Panc1 (cell line): ENCODE results near the gene CEP63. TPM values are rescaled to one million over a fixed set of nuclear protein-coding genes. Genes with fewer than 3 reads are reported as not detected.

Experiments used
- ATAC-seq: fragments of 200-7000 bp; cut with Tn5 transposase; 2 replicates; pipeline ENCODE4 v1.9.1; 2020; ENCODE audit warnings: mild to moderate bottlenecking, moderate library complexity
- BruUV-seq: library from RNA; stranded (reverse); fragments of 400-500 nt; replicated peaks from 2 replicates; lab custom pipeline; 2021; lab: Mats Ljungman, UMichigan
- CTCF ChIA-PET: fragments of 300-600 bp; sonication (Branson Sonifier 250); formaldehyde crosslinking; loops from one replicate; lab custom pipeline; 2022; ENCODE audit warnings: antibody characterized with exemption; lab: Charles Lee
- POLR2A ChIA-PET: fragments of 300-600 bp; sonication (Branson Sonifier 250); formaldehyde crosslinking; loops from one replicate; lab custom pipeline; 2022; ENCODE audit warnings: antibody characterized with exemption; lab: Charles Lee
- DNase-seq: peaks from one replicate; pipeline ENCODE4 v3.0.0-alpha.2; 2010; ENCODE audit warnings: low read depth, low spot score
- H3K27ac ChIP-seq: 2 replicates; pipeline ENCODE4 v1.5.1; 2011; ENCODE audit warnings: mild to moderate bottlenecking, low read length, inconsistent platforms
- H3K27me3 ChIP-seq: fragments of 200-500 bp; sonication (Bioruptor generic); 2 replicates; pipeline ENCODE4 v1.6.0; 2014; ENCODE audit warnings: low read length, inconsistent platforms; ENCODE audit not compliant: control insufficient read depth, insufficient read depth
- H3K36me3 ChIP-seq: fragments of 200-500 bp; sonication (Bioruptor generic); 2 replicates; pipeline ENCODE4 v1.5.1; 2014; ENCODE audit warnings: inconsistent platforms, mild to moderate bottlenecking, low read length, moderate library complexity; ENCODE audit not compliant: control insufficient read depth, insufficient read depth
- H3K4me1 ChIP-seq: 2 replicates; pipeline ENCODE4 v1.5.1; 2011; ENCODE audit warnings: inconsistent platforms, mild to moderate bottlenecking, low read length, moderate library complexity; ENCODE audit not compliant: control insufficient read depth, insufficient read depth
- H3K4me3 ChIP-seq, 2 experiments: 2 replicates each; pipeline ENCODE4 v1.5.1; 2011 to 2012; ENCODE audit warnings: low read depth in 2 of 2, low read length in 2 of 2, mild to moderate bottlenecking in 2 of 2, inconsistent platforms in 1 of 2, moderate library complexity in 1 of 2
- H3K9me3 ChIP-seq: fragments of 200-500 bp; sonication (Bioruptor generic); 2 replicates; pipeline ENCODE4 v1.5.1; 2014; ENCODE audit warnings: low read depth, mild to moderate bottlenecking, inconsistent platforms, low read length, moderate library complexity; ENCODE audit not compliant: control insufficient read depth, insufficient read depth
- CTCF ChIP-seq: fragments of 450-650 bp; IDR thresholded peaks from 2 replicates; pipeline ENCODE4 v1.5.1; 2017; ENCODE audit warnings: mild to moderate bottlenecking
- POLR2AphosphoS5 ChIP-seq: IDR thresholded peaks from 2 replicates; pipeline ENCODE4 v1.6.1; 2012; ENCODE audit warnings: mild to moderate bottlenecking, low read depth, low read length, moderate library complexity
- SIN3A ChIP-seq: IDR thresholded peaks from 2 replicates; pipeline ENCODE4 v1.6.1; 2012; ENCODE audit warnings: low read depth, mild to moderate bottlenecking, low read length, moderate library complexity, borderline replicate concordance; ENCODE audit not compliant: insufficient read depth
- TCF7L2 ChIP-seq: IDR thresholded peaks from 2 replicates; pipeline ENCODE4 v1.6.1; 2011; ENCODE audit warnings: mild to moderate bottlenecking, low read depth, low read length, inconsistent platforms
- in situ Hi-C: cut with HindIII; loops from 2 replicates; pipeline ENCODE4 v1.10.0; 2016; ENCODE audit warnings: low sequenced_read_pairs, low pct_unique_long_range_greater_than_20kb
- intact Hi-C: fragments of 100-400 bp; cut with micrococcal nuclease; formaldehyde crosslinking; loops from one replicate; pipeline ENCODE4 v1.10.0; 2022; ENCODE audit not compliant: unreplicated experiment
- total RNA-seq: library from RNA; stranded (reverse); gene quantifications from one replicate; pipeline ENCODE4 v1.2.1, GENCODE V29; 2021; ENCODE audit not compliant: unreplicated experiment
- TF ChIP-seq, protein P1 (sequence below), 2 experiments: IDR thresholded peaks; 2 replicates each; pipeline ENCODE4 v1.6.1; 2011 to 2012; ENCODE audit warnings: low read depth in 2 of 2, control low read depth in 1 of 2, low read length in 1 of 2, mild to moderate bottlenecking in 1 of 2, moderate library complexity in 1 of 2; ENCODE audit not compliant: insufficient read depth in 1 of 2

CEP63 gene
- total RNA-seq, 1 experiment from 2014 or later = 30.5 TPM

DNA sequence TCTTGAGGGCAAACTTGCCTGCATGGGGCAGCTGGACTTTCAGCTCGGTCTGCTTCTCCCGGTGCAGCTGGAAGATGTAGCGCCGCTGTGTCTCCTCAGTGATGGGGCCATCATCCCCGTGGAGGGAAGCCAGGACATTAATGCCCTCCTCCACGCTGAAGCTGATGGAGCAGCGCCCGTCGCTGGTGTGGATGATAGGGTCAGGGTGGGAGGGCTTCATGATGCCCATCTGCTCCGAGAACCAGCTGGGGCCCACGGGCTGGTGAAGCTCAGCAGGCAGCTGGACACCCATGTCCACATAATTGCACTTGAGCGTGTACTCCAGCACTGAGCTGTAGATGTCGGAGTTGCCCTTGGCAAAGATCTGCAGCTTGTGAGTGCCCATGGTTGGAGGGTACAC, 118.1 kb downstream of the CEP63 start:
- in situ Hi-C loops = no loop called here
- TF ChIP-seq TCF7L2 (no peak), POLR2AphosphoS5 (no peak), SIN3A (no peak), CTCF (no peak)
- TF ChIP-seq, protein P1, sequence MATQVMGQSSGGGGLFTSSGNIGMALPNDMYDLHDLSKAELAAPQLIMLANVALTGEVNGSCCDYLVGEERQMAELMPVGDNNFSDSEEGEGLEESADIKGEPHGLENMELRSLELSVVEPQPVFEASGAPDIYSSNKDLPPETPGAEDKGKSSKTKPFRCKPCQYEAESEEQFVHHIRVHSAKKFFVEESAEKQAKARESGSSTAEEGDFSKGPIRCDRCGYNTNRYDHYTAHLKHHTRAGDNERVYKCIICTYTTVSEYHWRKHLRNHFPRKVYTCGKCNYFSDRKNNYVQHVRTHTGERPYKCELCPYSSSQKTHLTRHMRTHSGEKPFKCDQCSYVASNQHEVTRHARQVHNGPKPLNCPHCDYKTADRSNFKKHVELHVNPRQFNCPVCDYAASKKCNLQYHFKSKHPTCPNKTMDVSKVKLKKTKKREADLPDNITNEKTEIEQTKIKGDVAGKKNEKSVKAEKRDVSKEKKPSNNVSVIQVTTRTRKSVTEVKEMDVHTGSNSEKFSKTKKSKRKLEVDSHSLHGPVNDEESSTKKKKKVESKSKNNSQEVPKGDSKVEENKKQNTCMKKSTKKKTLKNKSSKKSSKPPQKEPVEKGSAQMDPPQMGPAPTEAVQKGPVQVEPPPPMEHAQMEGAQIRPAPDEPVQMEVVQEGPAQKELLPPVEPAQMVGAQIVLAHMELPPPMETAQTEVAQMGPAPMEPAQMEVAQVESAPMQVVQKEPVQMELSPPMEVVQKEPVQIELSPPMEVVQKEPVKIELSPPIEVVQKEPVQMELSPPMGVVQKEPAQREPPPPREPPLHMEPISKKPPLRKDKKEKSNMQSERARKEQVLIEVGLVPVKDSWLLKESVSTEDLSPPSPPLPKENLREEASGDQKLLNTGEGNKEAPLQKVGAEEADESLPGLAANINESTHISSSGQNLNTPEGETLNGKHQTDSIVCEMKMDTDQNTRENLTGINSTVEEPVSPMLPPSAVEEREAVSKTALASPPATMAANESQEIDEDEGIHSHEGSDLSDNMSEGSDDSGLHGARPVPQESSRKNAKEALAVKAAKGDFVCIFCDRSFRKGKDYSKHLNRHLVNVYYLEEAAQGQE (IDR thresholded peaks at IDR 0.05; ENCODE audit: insufficient read depth in 1 of 2, low read depth in 2 of 2, low read length in 1 of 2) = no peak
- no peak overlapping the region for H3K4me3 ChIP-seq
- H3K36me3 ChIP-seq = no peaks in the 10 kb centered on the region
- no peak overlapping the region for H3K27ac ChIP-seq
- intact Hi-C loops = loop anchor here (5.0 to 10.0 kb wide), 3 partner anchors 148 to 1293 kb away; no protein-coding TSS in a partner anchor
- ATAC-seq (no peak), DNase-seq (no peak)
- POLR2A ChIA-PET = no interaction called here
- H3K27me3 ChIP-seq = peaks cover 15% of the 10 kb centered on the region
- BruUV-seq = no TSS peak
- H3K4me1 ChIP-seq = peaks cover 5% of the 10 kb centered on the region; the same call in 1 of the 2 replicates
- H3K9me3 ChIP-seq = no peaks in the 10 kb centered on the region
- CTCF ChIA-PET = no interaction called here

DNA sequence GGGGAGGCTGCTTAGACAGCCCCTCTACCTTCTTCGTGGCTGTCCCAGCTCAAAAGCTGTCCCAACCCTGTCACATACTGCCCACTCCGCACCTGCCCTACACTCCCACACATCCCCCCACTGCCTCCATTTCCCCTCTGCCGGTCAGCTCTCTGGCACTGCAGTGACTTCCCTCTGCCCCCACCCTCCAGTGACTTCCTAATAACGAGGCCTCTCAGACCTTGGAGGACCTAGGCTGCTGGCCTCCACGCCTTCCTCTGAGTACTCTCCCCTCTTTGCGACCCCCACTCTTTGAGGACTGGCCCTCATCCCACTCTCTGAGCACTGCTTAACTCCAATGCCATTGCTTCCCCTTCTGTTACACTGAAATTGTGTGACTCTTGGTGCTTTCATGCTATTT, 119.7 kb downstream of the CEP63 start:
- H3K27me3 ChIP-seq = peaks cover 3% of the 10 kb centered on the region
- CTCF ChIA-PET = no interaction called here
- in situ Hi-C loops = no loop called here

More for the DNA sequence above, 119.7 kb downstream of the CEP63 start:
- TF ChIP-seq, protein P1 (IDR thresholded peaks at IDR 0.05; ENCODE audit: insufficient read depth in 1 of 2, low read depth in 2 of 2, low read length in 1 of 2) = no peak
- TF ChIP-seq SIN3A = no peak
- no peak for TF ChIP-seq TCF7L2
- no peak for TF ChIP-seq POLR2AphosphoS5
- no peak for TF ChIP-seq CTCF
- POLR2A ChIA-PET = no interaction called here
- DNase-seq (no peak), ATAC-seq (no peak)
- Histone ChIP-seq H3K36me3 (no peaks in the 10 kb centered on the region), H3K4me3 (no peak overlapping the region), H3K4me1 (no peaks in the 10 kb centered on the region; the same call in 1 of the 2 replicates), H3K27ac (no peak overlapping the region), H3K9me3 (no peaks in the 10 kb centered on the region)
- no TSS peak for BruUV-seq
- intact Hi-C loops = loop anchor here (10.0 kb wide), 1 partner anchor 899 kb away; no protein-coding TSS in a partner anchor
